ENCODE data around the gene LAMP1. TPM values are rescaled to one million over a fixed set of nuclear protein-coding genes. Genes with fewer than 3 reads are reported as not detected.

Gene LAMP1
- total RNA-seq, 2 experiments from 2014 or later, result 12.2 to 24.6 TPM

GRCh38 chr13:113275387-113275786 is 21.7 kb upstream of the LAMP1 start:
- TF ChIP-seq EZH2phosphoT487 (IDR thresholded peaks at IDR 0.05; ENCODE audit: borderline replicate concordance, low read depth, low read length) (no peak), CTCF (conservative IDR thresholded peaks at IDR 0.05; ENCODE audit: low read length) (peak; percentile 67)
- intact Hi-C loops (cut with micrococcal nuclease; ENCODE audit: unreplicated experiment), result loop anchor here (1.0 to 5.0 kb wide), 2 partner anchors 117 to 174 kb away; no protein-coding TSS in a partner anchor
- ChIA-PET POLR2A (no interaction called here), CTCF (ENCODE audit: unreplicated experiment) (no interaction called here)
- no peaks in the 10 kb centered on the region for H3K79me2 ChIP-seq (ENCODE audit: insufficient read depth, low read depth, low read length)
- H3K27ac ChIP-seq (ENCODE audit: low read depth, low read length, poor library complexity, severe bottlenecking), result no peak overlapping the region
- H3K4me2 ChIP-seq (ENCODE audit: low read length), result no peak overlapping the region
- no TSS peak for BruUV-seq (replicated peaks)
- no peak overlapping the region for H2AFZ ChIP-seq (ENCODE audit: low read length)
- no peaks in the 10 kb centered on the region for H3K9me2 ChIP-seq (ENCODE audit: insufficient read depth, low read length)
- DNase-seq (ENCODE audit: low spot score), result peak; percentile 40
- no peaks in the 10 kb centered on the region for H3K9me3 ChIP-seq (ENCODE audit: low read length)
- H3K4me1 ChIP-seq (ENCODE audit: insufficient read depth, low read length, poor library complexity, severe bottlenecking), result no peaks in the 10 kb centered on the region
- no peaks in the 10 kb centered on the region for H4K20me1 ChIP-seq (ENCODE audit: insufficient read depth, low read length)
- no peaks in the 10 kb centered on the region for H3K36me3 ChIP-seq (ENCODE audit: insufficient read depth, low read length)
- no peak overlapping the region for H3K4me3 ChIP-seq (ENCODE audit: low read depth, low read length, poor library complexity, severe bottlenecking)

GRCh38 chr13:113280126-113280525 is 16.9 kb upstream of the LAMP1 start:
- no peak for DNase-seq (ENCODE audit: low spot score)
- TF ChIP-seq CTCF (conservative IDR thresholded peaks at IDR 0.05; ENCODE audit: low read length) (no peak), EZH2phosphoT487 (IDR thresholded peaks at IDR 0.05; ENCODE audit: borderline replicate concordance, low read depth, low read length) (no peak)
- Histone ChIP-seq H3K27ac (ENCODE audit: low read depth, low read length, poor library complexity, severe bottlenecking) (no peak overlapping the region), H3K4me1 (ENCODE audit: insufficient read depth, low read length, poor library complexity, severe bottlenecking) (no peaks in the 10 kb centered on the region), H2AFZ (ENCODE audit: low read length) (no peak overlapping the region), H3K9me3 (ENCODE audit: low read length) (no peaks in the 10 kb centered on the region), H3K9me2 (ENCODE audit: insufficient read depth, low read length) (no peaks in the 10 kb centered on the region), H4K20me1 (ENCODE audit: insufficient read depth, low read length) (no peaks in the 10 kb centered on the region), H3K4me2 (ENCODE audit: low read length) (no peak overlapping the region), H3K36me3 (ENCODE audit: insufficient read depth, low read length) (no peaks in the 10 kb centered on the region), H3K4me3 (ENCODE audit: low read depth, low read length, poor library complexity, severe bottlenecking) (no peak overlapping the region), H3K79me2 (ENCODE audit: insufficient read depth, low read depth, low read length) (no peaks in the 10 kb centered on the region)
- intact Hi-C loops (cut with micrococcal nuclease; ENCODE audit: unreplicated experiment), result no loop called here
- BruUV-seq (replicated peaks), result no TSS peak
- POLR2A ChIA-PET, result no interaction called here
- CTCF ChIA-PET (ENCODE audit: unreplicated experiment), result no interaction called here

GRCh38 chr13:113283904-113284303 is 13.1 kb upstream of the LAMP1 start:
- H3K4me2 ChIP-seq (ENCODE audit: low read length), result no peak overlapping the region
- H3K79me2 ChIP-seq (ENCODE audit: insufficient read depth, low read depth, low read length), result no peaks in the 10 kb centered on the region
- no peak for DNase-seq (ENCODE audit: low spot score)
- intact Hi-C loops (cut with micrococcal nuclease; ENCODE audit: unreplicated experiment), result no loop called here
- CTCF ChIA-PET (ENCODE audit: unreplicated experiment), result no interaction called here
- no peaks in the 10 kb centered on the region for H3K36me3 ChIP-seq (ENCODE audit: insufficient read depth, low read length)
- no peaks in the 10 kb centered on the region for H4K20me1 ChIP-seq (ENCODE audit: insufficient read depth, low read length)
- H3K9me3 ChIP-seq (ENCODE audit: low read length), result no peaks in the 10 kb centered on the region
- BruUV-seq (replicated peaks), result no TSS peak
- no peaks in the 10 kb centered on the region for H3K9me2 ChIP-seq (ENCODE audit: insufficient read depth, low read length)
- H2AFZ ChIP-seq (ENCODE audit: low read length), result no peak overlapping the region
- H3K27ac ChIP-seq (ENCODE audit: low read depth, low read length, poor library complexity, severe bottlenecking), result no peak overlapping the region
- POLR2A ChIA-PET, result interaction anchor here (0.6 kb wide), 1 partner anchor 40 kb away, joined by 3 read pairs; no protein-coding TSS in a partner anchor
- TF ChIP-seq EZH2phosphoT487 (IDR thresholded peaks at IDR 0.05; ENCODE audit: borderline replicate concordance, low read depth, low read length), result no peak
- no peak for TF ChIP-seq CTCF (conservative IDR thresholded peaks at IDR 0.05; ENCODE audit: low read length)
- no peak overlapping the region for H3K4me3 ChIP-seq (ENCODE audit: low read depth, low read length, poor library complexity, severe bottlenecking)
- H3K4me1 ChIP-seq (ENCODE audit: insufficient read depth, low read length, poor library complexity, severe bottlenecking), result no peaks in the 10 kb centered on the region

Data from OCI-LY7 (cell line).